ENCODE measurements around the gene TSPYL4.

TSPYL4 gene

GRCh38 chr6:116247285-116247684, 6.6 kb downstream of the TSPYL4 start:
- TF ChIP-seq POLR2AphosphoS5 (IDR thresholded peaks at IDR 0.05; ENCODE audit: low read depth) (no peak), REST (IDR thresholded peaks at IDR 0.05; ENCODE audit: insufficient replicate concordance, low read depth) (no peak), GABPA (IDR thresholded peaks at IDR 0.05; ENCODE audit: low read depth) (no peak), SPI1 (IDR thresholded peaks at IDR 0.05; ENCODE audit: borderline replicate concordance, low read depth) (no peak), CTCF (IDR thresholded peaks at IDR 0.05; ENCODE audit: insufficient read depth, low read length) (no peak)
- H3K4me3 ChIP-seq (replicated peaks; ENCODE audit: insufficient read depth, low read length): no peak overlapping the region
- no peaks in the 10 kb centered on the region for H3K27me3 ChIP-seq (ENCODE audit: insufficient read depth, poor library complexity, severe bottlenecking)
- peak in 1 of 2 experiments; percentile 36 for DNase-seq (ENCODE audit: low read depth in 1 of 2, low spot score in 1 of 2)
- H3K27ac ChIP-seq (replicated peaks): no peak overlapping the region

- no peak for DNase-seq (ENCODE audit: low read depth in 1 of 2, low spot score in 1 of 2)
- TF ChIP-seq SPI1 (IDR thresholded peaks at IDR 0.05; ENCODE audit: borderline replicate concordance, low read depth): no peak
- TF ChIP-seq REST (IDR thresholded peaks at IDR 0.05; ENCODE audit: insufficient replicate concordance, low read depth): no peak
- TF ChIP-seq CTCF (IDR thresholded peaks at IDR 0.05; ENCODE audit: insufficient read depth, low read length): no peak
- no peak for TF ChIP-seq POLR2AphosphoS5 (IDR thresholded peaks at IDR 0.05; ENCODE audit: low read depth)
- no peak for TF ChIP-seq GABPA (IDR thresholded peaks at IDR 0.05; ENCODE audit: low read depth)
- Histone ChIP-seq H3K27ac (replicated peaks) (no peak overlapping the region), H3K27me3 (ENCODE audit: insufficient read depth, poor library complexity, severe bottlenecking) (no peaks in the 10 kb centered on the region), H3K4me3 (replicated peaks; ENCODE audit: insufficient read depth, low read length) (no peak overlapping the region)
Observed at GRCh38 chr6:116246089-116246488, 7.8 kb downstream of the TSPYL4 start.

GRCh38 chr6:116244284-116244683, 9.6 kb downstream of the TSPYL4 start:
- no peak for DNase-seq (ENCODE audit: low read depth in 1 of 2, low spot score in 1 of 2)
- TF ChIP-seq GABPA (IDR thresholded peaks at IDR 0.05; ENCODE audit: low read depth): no peak
- TF ChIP-seq CTCF (IDR thresholded peaks at IDR 0.05; ENCODE audit: insufficient read depth, low read length): no peak
- no peak for TF ChIP-seq REST (IDR thresholded peaks at IDR 0.05; ENCODE audit: insufficient replicate concordance, low read depth)
- TF ChIP-seq POLR2AphosphoS5 (IDR thresholded peaks at IDR 0.05; ENCODE audit: low read depth): no peak
- no peak for TF ChIP-seq SPI1 (IDR thresholded peaks at IDR 0.05; ENCODE audit: borderline replicate concordance, low read depth)

More at GRCh38 chr6:116244284-116244683, 9.6 kb downstream of the TSPYL4 start:
- no peak overlapping the region for H3K4me3 ChIP-seq (replicated peaks; ENCODE audit: insufficient read depth, low read length)
- H3K27me3 ChIP-seq (ENCODE audit: insufficient read depth, poor library complexity, severe bottlenecking): no peaks in the 10 kb centered on the region
- H3K27ac ChIP-seq (replicated peaks): no peak overlapping the region

Data from HL-60 (cell line).